ENCODE results near the gene MYO7A.

DNA sequence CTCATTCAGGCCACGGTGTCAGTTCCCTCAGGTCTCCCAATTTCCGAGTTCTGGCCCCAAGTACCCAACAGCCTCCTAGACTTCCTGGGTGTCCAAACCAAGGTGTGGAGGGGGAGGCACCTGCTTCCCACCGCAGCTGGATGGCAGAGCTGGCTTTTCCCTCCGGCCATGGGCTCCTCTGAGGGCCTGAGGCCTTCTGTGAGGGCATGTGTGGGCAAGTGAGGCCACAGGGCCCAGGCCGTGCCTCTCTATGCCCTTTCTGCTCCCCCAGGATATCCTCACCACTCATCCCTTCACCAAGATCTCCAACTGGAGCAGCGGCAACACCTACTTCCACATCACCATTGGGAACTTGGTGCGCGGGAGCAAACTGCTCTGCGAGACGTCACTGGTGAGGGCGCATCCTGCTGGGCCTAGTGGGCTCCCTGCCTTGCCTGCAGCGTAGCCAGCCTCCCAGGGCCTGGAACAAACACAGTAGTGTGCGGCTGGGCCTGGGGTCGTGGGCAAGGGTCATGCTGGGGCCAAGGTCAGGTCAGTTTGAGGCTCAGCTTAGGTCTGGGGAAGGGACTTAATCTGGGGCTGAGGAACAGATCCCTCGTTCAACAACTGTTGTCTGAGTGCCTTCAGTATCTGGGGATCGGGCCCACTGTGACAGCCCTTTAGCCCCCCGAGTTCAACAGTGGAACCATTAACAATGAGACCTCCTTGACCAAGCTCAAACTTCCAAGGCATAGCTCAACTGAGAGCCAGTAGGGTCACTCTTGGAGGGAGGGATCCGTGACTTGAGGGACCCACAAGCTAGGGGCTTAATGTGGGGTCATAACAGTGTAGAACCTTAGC is 85.8 kb downstream of the MYO7A start:
- no peak for TF ChIP-seq POLR2A (IDR thresholded peaks at IDR 0.05)
- TF ChIP-seq CTCF (IDR thresholded peaks at IDR 0.05) = no peak

All from body of pancreas (tissue), 4 donors.